GM23248 (cell line): ENCODE data around the gene GALNT17. TPM values are rescaled to one million over a fixed set of nuclear protein-coding genes. Genes with fewer than 3 reads are reported as not detected.

ENCODE experiments used
- DNase-seq: peaks from one replicate; pipeline ENCODE4 v3.0.0-alpha.2; 2015
- H2AFZ ChIP-seq: fragments of 200-600 bp; sonication (generic); 2 replicates; pipeline ENCODE4 v1.6.1; 2016; ENCODE audit warnings: antibody characterized with exemption
- H3F3A ChIP-seq: fragments of 200-600 bp; sonication (generic); 2 replicates; pipeline ENCODE4 v1.6.1; 2016; ENCODE audit warnings: mild to moderate bottlenecking, antibody characterized with exemption, mixed run types; ENCODE audit not compliant: insufficient read depth
- H3K27ac ChIP-seq: fragments of 200-600 bp; sonication (generic); 2 replicates; pipeline ENCODE4 v1.5.1; 2016; ENCODE audit warnings: mild to moderate bottlenecking
- H3K27me3 ChIP-seq: fragments of 200-600 bp; sonication (generic); replicated peaks from 2 replicates; pipeline ENCODE4 v1.6.1; 2016; ENCODE audit warnings: mild to moderate bottlenecking; ENCODE audit not compliant: insufficient read depth
- H3K36me3 ChIP-seq: fragments of 200-600 bp; sonication (generic); 2 replicates; pipeline ENCODE4 v1.6.1; 2016; ENCODE audit warnings: low read depth, mild to moderate bottlenecking
- H3K4me1 ChIP-seq: fragments of 200-600 bp; sonication (generic); 2 replicates; pipeline ENCODE4 v1.6.1; 2016; ENCODE audit warnings: mild to moderate bottlenecking; ENCODE audit not compliant: insufficient read depth
- H3K4me2 ChIP-seq: fragments of 200-600 bp; sonication (generic); one replicate; pipeline ENCODE4 v1.6.1; 2016; ENCODE audit warnings: mild to moderate bottlenecking; ENCODE audit not compliant: unreplicated experiment
- H3K4me3 ChIP-seq: fragments of 200-600 bp; sonication (generic); 2 replicates; pipeline ENCODE4 v1.5.1; 2016; ENCODE audit warnings: mild to moderate bottlenecking
- H3K79me2 ChIP-seq: fragments of 200-600 bp; sonication (generic); 2 replicates; pipeline ENCODE4 v1.6.1; 2016; ENCODE audit warnings: mild to moderate bottlenecking; ENCODE audit not compliant: insufficient read depth
- H3K9ac ChIP-seq: fragments of 200-600 bp; sonication (generic); 2 replicates; pipeline ENCODE4 v1.6.1; 2016; ENCODE audit warnings: mild to moderate bottlenecking
- H3K9me2 ChIP-seq: fragments of 200-600 bp; sonication (generic); 2 replicates; pipeline ENCODE4 v1.6.1; 2016; ENCODE audit warnings: mixed run types, mild to moderate bottlenecking, moderate library complexity; ENCODE audit not compliant: insufficient read depth
- H3K9me3 ChIP-seq: fragments of 200-600 bp; sonication (generic); one replicate; pipeline ENCODE4 v1.6.1; 2017; ENCODE audit warnings: low read depth
- H4K20me1 ChIP-seq: fragments of 200-600 bp; sonication (generic); 2 replicates; pipeline ENCODE4 v1.6.0; 2016; ENCODE audit not compliant: insufficient read depth
- EZH2 ChIP-seq: fragments of 200-600 bp; sonication (generic); IDR thresholded peaks from 2 replicates; pipeline ENCODE4 v1.6.1; 2018; ENCODE audit warnings: antibody characterized with exemption, mild to moderate bottlenecking; ENCODE audit not compliant: insufficient read depth, poor library complexity, severe bottlenecking
- EZH2phosphoT487 ChIP-seq: fragments of 200-600 bp; sonication (generic); IDR thresholded peaks from 2 replicates; pipeline ENCODE4 v1.6.1; 2018; ENCODE audit warnings: antibody characterized with exemption, moderate library complexity, mild to moderate bottlenecking, low read depth; ENCODE audit not compliant: insufficient read depth
- WGBS, 2 experiments: methylation state at CpG; one replicate each; pipeline ENCODE4 v1.1.6; 2015 to 2017; ENCODE audit warnings: low lambda C conversion rate in 2 of 2, low coverage in 1 of 2; ENCODE audit errors: missing lambda C conversion rate in 2 of 2; 5-methylcytosine and 5-hydroxymethylcytosine counted together
- in situ Hi-C: fragments of 300-500 bp; cut with MboI; formaldehyde crosslinking; loops from 2 replicates; pipeline ENCODE4 v1.15.0; 2020
- polyA plus RNA-seq: library from polyadenylated mRNA; unstranded; fragments of >200 nt; fragmentation: Nextera tagmentation; extraction: Ambion mirVana; gene quantifications from 2 replicates; pipeline ENCODE4 v1.2.1, GENCODE V29; 2016
- total RNA-seq: library from RNA; depleted of rRNA; stranded (reverse); fragments of >200 nt; shearing (Covaris generic); gene quantifications from 2 replicates; pipeline ENCODE4 v1.2.3, GENCODE V29; 2014

The GALNT17 gene
- total and polyA plus RNA-seq, 2 experiments from 2014 or later = not detected

GRCh38 chr7:71270558-71270957 lies 138.6 kb downstream of the GALNT17 start:
- Histone ChIP-seq H3K9me2 (no peaks in the 10 kb centered on the region), H2AFZ (no peak overlapping the region), H3K36me3 (no peaks in the 10 kb centered on the region), H3K4me2 (no peak overlapping the region), H3K4me3 (no peak overlapping the region), H3K9ac (no peak overlapping the region), H4K20me1 (no peaks in the 10 kb centered on the region), H3K27me3 (no peaks in the 10 kb centered on the region), H3F3A (no peaks in the 10 kb centered on the region), H3K4me1 (no peaks in the 10 kb centered on the region), H3K9me3 (no peaks in the 10 kb centered on the region), H3K27ac (no peak overlapping the region), H3K79me2 (no peaks in the 10 kb centered on the region)
- TF ChIP-seq EZH2phosphoT487 = no peak
- TF ChIP-seq EZH2 = no peak
- WGBS, 2 experiments = 0 to 1% methylated on average over 2 of the region's 2 CpGs
- in situ Hi-C loops = no loop called here
- DNase-seq = no peak

- no peak overlapping the region for H3K27ac ChIP-seq
- H3K9ac ChIP-seq = no peak overlapping the region
- H4K20me1 ChIP-seq = no peaks in the 10 kb centered on the region
- TF ChIP-seq EZH2 = no peak
- no peak for TF ChIP-seq EZH2phosphoT487
- WGBS, 2 experiments = 16 to 17% methylated on average over 8 of the region's 8 CpGs
- no peaks in the 10 kb centered on the region for H3K36me3 ChIP-seq
- in situ Hi-C loops = no loop called here
- no peak overlapping the region for H3K4me2 ChIP-seq
- H3F3A ChIP-seq = no peaks in the 10 kb centered on the region
- H3K9me3 ChIP-seq = no peaks in the 10 kb centered on the region
- no peaks in the 10 kb centered on the region for H3K9me2 ChIP-seq
- H3K4me3 ChIP-seq = no peak overlapping the region
- no peaks in the 10 kb centered on the region for H3K79me2 ChIP-seq
- no peak overlapping the region for H2AFZ ChIP-seq
- H3K27me3 ChIP-seq = no peaks in the 10 kb centered on the region
- DNase-seq = no peak
- H3K4me1 ChIP-seq = no peaks in the 10 kb centered on the region
Measured at GRCh38 chr7:71271203-71271602, 139.3 kb downstream of the GALNT17 start.

- Histone ChIP-seq H4K20me1 (no peaks in the 10 kb centered on the region), H2AFZ (no peak overlapping the region), H3K9me3 (no peaks in the 10 kb centered on the region), H3K4me3 (no peak overlapping the region), H3K9me2 (no peaks in the 10 kb centered on the region), H3K36me3 (no peaks in the 10 kb centered on the region), H3F3A (no peaks in the 10 kb centered on the region), H3K4me2 (no peak overlapping the region), H3K9ac (no peak overlapping the region), H3K27ac (no peak overlapping the region), H3K4me1 (no peaks in the 10 kb centered on the region), H3K79me2 (no peaks in the 10 kb centered on the region), H3K27me3 (no peaks in the 10 kb centered on the region)
- no peak for DNase-seq
- TF ChIP-seq EZH2phosphoT487 (no peak), EZH2 (no peak)
- 5 to 10% methylated on average over 6 of the region's 6 CpGs for WGBS, 2 experiments
- in situ Hi-C loops = no loop called here
Measured at GRCh38 chr7:71272509-71273490, 140.9 kb downstream of the GALNT17 start.

GRCh38 chr7:71278257-71278656 lies 146.3 kb downstream of the GALNT17 start:
- Histone ChIP-seq H3K9me3 (no peaks in the 10 kb centered on the region), H3K36me3 (no peaks in the 10 kb centered on the region), H3K27ac (no peak overlapping the region), H2AFZ (no peak overlapping the region), H3K9me2 (no peaks in the 10 kb centered on the region), H3F3A (no peaks in the 10 kb centered on the region), H3K27me3 (no peaks in the 10 kb centered on the region), H3K4me2 (no peak overlapping the region), H3K4me3 (no peak overlapping the region), H4K20me1 (no peaks in the 10 kb centered on the region), H3K79me2 (no peaks in the 10 kb centered on the region), H3K9ac (no peak overlapping the region), H3K4me1 (no peaks in the 10 kb centered on the region)
- no peak for DNase-seq
- TF ChIP-seq EZH2phosphoT487 = no peak
- TF ChIP-seq EZH2 = no peak
- WGBS, 2 experiments = 18 to 20% methylated on average over 2 of the region's 2 CpGs
- in situ Hi-C loops = no loop called here
